Neural cell (in vitro differentiated cells): ENCODE data around the gene TRPM5. TPM values are rescaled to one million over a fixed set of nuclear protein-coding genes. Genes with fewer than 3 reads are reported as not detected.

Experiments
- H2AFZ ChIP-seq: fragments of 200-600, 300-800 bp; sonication (generic), shearing (Covaris generic); 2 replicates; pipeline ENCODE4 v1.6.0; 2014; ENCODE audit warnings: low read depth, mild to moderate bottlenecking, antibody characterized with exemption, low read length, moderate library complexity
- H3F3A ChIP-seq: fragments of 200-600 bp; shearing (Covaris generic); 2 replicates; pipeline ENCODE4 v1.6.1; 2016; ENCODE audit warnings: mild to moderate bottlenecking, moderate library complexity, mixed read lengths, antibody characterized with exemption, low read length; ENCODE audit not compliant: insufficient read depth, poor library complexity, severe bottlenecking
- H3K27ac ChIP-seq: fragments of 200-600, 300-800 bp; sonication (generic), shearing (Covaris generic); 2 replicates; pipeline ENCODE4 v1.5.1; 2014; ENCODE audit warnings: mild to moderate bottlenecking, low read length, moderate library complexity
- H3K27me3 ChIP-seq: fragments of 300-800, 200-600 bp; sonication (generic), shearing (Covaris generic); 2 replicates; pipeline ENCODE4 v1.6.0; 2014; ENCODE audit warnings: mild to moderate bottlenecking, low read depth, low read length, moderate library complexity; ENCODE audit not compliant: insufficient read depth
- H3K36me3 ChIP-seq: fragments of 300-800, 200-600 bp; sonication (generic), shearing (Covaris generic); 2 replicates; pipeline ENCODE4 v1.5.1; 2014; ENCODE audit warnings: mild to moderate bottlenecking, antibody characterized with exemption, low read length, moderate library complexity; ENCODE audit not compliant: insufficient read depth
- H3K4me2 ChIP-seq: fragments of 300-800, 200-600 bp; sonication (generic), shearing (Covaris generic); 2 replicates; pipeline ENCODE4 v1.6.0; 2014; ENCODE audit warnings: mild to moderate bottlenecking, low read length
- H3K4me3 ChIP-seq: fragments of 300-800, 200-600 bp; sonication (generic), shearing (Covaris generic); 2 replicates; pipeline ENCODE4 v1.5.1; 2014; ENCODE audit warnings: mild to moderate bottlenecking, low read length, moderate library complexity
- H3K79me2 ChIP-seq: fragments of 200-600 bp; shearing (Covaris generic); replicated peaks from 2 replicates; pipeline ENCODE4 v1.6.0; 2014; ENCODE audit warnings: mild to moderate bottlenecking, low read length, moderate library complexity; ENCODE audit not compliant: insufficient read depth
- H3K9ac ChIP-seq: fragments of 300-800, 200-600 bp; sonication (generic), shearing (Covaris generic); 2 replicates; pipeline ENCODE4 v1.6.1; 2016; ENCODE audit warnings: mild to moderate bottlenecking, low read length, mixed read lengths
- H3K9me2 ChIP-seq: fragments of 200-600 bp; shearing (Covaris generic); 2 replicates; pipeline ENCODE4 v1.6.1; 2016; ENCODE audit warnings: mild to moderate bottlenecking, low read length, mixed read lengths; ENCODE audit not compliant: insufficient read depth
- H3K9me3 ChIP-seq: fragments of 200-600, 300-800 bp; sonication (generic), shearing (Covaris generic); 2 replicates; pipeline ENCODE4 v1.6.1; 2016; ENCODE audit warnings: mild to moderate bottlenecking, mixed run types, low read length, moderate library complexity, mixed read lengths
- H4K20me1 ChIP-seq: fragments of 200-600 bp; shearing (Covaris generic); 2 replicates; pipeline ENCODE4 v1.6.1; 2016; ENCODE audit warnings: mild to moderate bottlenecking, mixed run types; ENCODE audit not compliant: insufficient read depth
- CTCF ChIP-seq: fragments of 450-650 bp; IDR thresholded peaks from 2 replicates; pipeline ENCODE4 v1.5.1; 2014; ENCODE audit warnings: antibody characterized with exemption, mild to moderate bottlenecking, moderate library complexity; ENCODE audit not compliant: poor library complexity, severe bottlenecking
- EP300 ChIP-seq: fragments of 450-650 bp; conservative IDR thresholded peaks from 2 replicates; pipeline ENCODE4 v1.6.1; 2014; ENCODE audit warnings: antibody characterized with exemption, mild to moderate bottlenecking, moderate library complexity; ENCODE audit not compliant: poor library complexity, severe bottlenecking
- EZH2 ChIP-seq: fragments of 200-600, 300-800 bp; shearing (Covaris generic), sonication (generic); IDR thresholded peaks from 2 replicates; pipeline ENCODE4 v1.6.1; 2014; ENCODE audit warnings: antibody characterized with exemption, low read length, borderline replicate concordance, mild to moderate bottlenecking; ENCODE audit not compliant: insufficient read depth, poor library complexity, severe bottlenecking
- MXI1 ChIP-seq: fragments of 450-650 bp; conservative IDR thresholded peaks from 2 replicates; pipeline ENCODE4 v1.6.1; 2014; ENCODE audit warnings: antibody characterized with exemption, mild to moderate bottlenecking; ENCODE audit not compliant: poor library complexity, severe bottlenecking
- POLR2AphosphoS5 ChIP-seq: IDR thresholded peaks from 2 replicates; pipeline ENCODE4 v1.6.1; 2012
- RAD21 ChIP-seq: fragments of 450-650 bp; conservative IDR thresholded peaks from 2 replicates; pipeline ENCODE4 v1.6.1; 2014; ENCODE audit warnings: antibody characterized with exemption, mild to moderate bottlenecking, moderate library complexity
- REST ChIP-seq: IDR thresholded peaks from 2 replicates; pipeline ENCODE4 v1.6.1; 2012; ENCODE audit warnings: borderline replicate concordance
- SMC3 ChIP-seq: fragments of 450-650 bp; conservative IDR thresholded peaks from 2 replicates; pipeline ENCODE4 v1.6.1; 2014; ENCODE audit warnings: antibody characterized with exemption, mild to moderate bottlenecking, moderate library complexity; ENCODE audit not compliant: poor library complexity
- TAF1 ChIP-seq: IDR thresholded peaks from 2 replicates; pipeline ENCODE4 v1.6.1; 2012; ENCODE audit warnings: low read depth
- polyA plus RNA-seq: library from polyadenylated mRNA; depleted of rRNA; stranded (reverse); fragments of >200 nt; gene quantifications from 2 replicates; pipeline ENCODE4 v1.2.3, GENCODE V29; 2014

The TRPM5 gene
- polyA plus RNA-seq, 1 donor from 2014 or later, result not detected

GRCh38 chr11:2462986-2463765, 18.9 kb upstream of the TRPM5 start:
- Histone ChIP-seq H3K27ac (no peak overlapping the region), H3K4me2 (no peak overlapping the region), H3K9me3 (no peaks in the 10 kb centered on the region), H2AFZ (no peak overlapping the region), H3K27me3 (no peaks in the 10 kb centered on the region), H3F3A (no peaks in the 10 kb centered on the region), H4K20me1 (no peaks in the 10 kb centered on the region), H3K4me3 (no peak overlapping the region), H3K79me2 (no peaks in the 10 kb centered on the region), H3K9me2 (no peaks in the 10 kb centered on the region), H3K9ac (no peak overlapping the region), H3K36me3 (no peaks in the 10 kb centered on the region)
- TF ChIP-seq EZH2 (no peak), EP300 (no peak), RAD21 (no peak), MXI1 (no peak), TAF1 (no peak), POLR2AphosphoS5 (no peak), CTCF (no peak), REST (no peak), SMC3 (no peak)

- no peaks in the 10 kb centered on the region for H3K79me2 ChIP-seq
These were observed 18.2 kb upstream of the TRPM5 start for GRCh38 chr11:2462543-2462985.

More at GRCh38 chr11:2462543-2462985, 18.2 kb upstream of the TRPM5 start:
- H3K27ac ChIP-seq, result no peak overlapping the region
- no peaks in the 10 kb centered on the region for H3F3A ChIP-seq
- no peaks in the 10 kb centered on the region for H3K36me3 ChIP-seq
- no peaks in the 10 kb centered on the region for H3K9me3 ChIP-seq
- no peak overlapping the region for H3K9ac ChIP-seq
- H3K4me2 ChIP-seq, result no peak overlapping the region
- no peak overlapping the region for H2AFZ ChIP-seq
- H3K27me3 ChIP-seq, result no peaks in the 10 kb centered on the region
- no peaks in the 10 kb centered on the region for H3K9me2 ChIP-seq
- H4K20me1 ChIP-seq, result no peaks in the 10 kb centered on the region
- TF ChIP-seq TAF1 (no peak), CTCF (no peak), SMC3 (no peak), EZH2 (no peak), POLR2AphosphoS5 (no peak), REST (no peak)
- no peak overlapping the region for H3K4me3 ChIP-seq
